ENCODE measurements around the gene DYNLRB1. TPM values are rescaled to one million over a fixed set of nuclear protein-coding genes. Genes with fewer than 3 reads are reported as not detected.

DYNLRB1 gene
- total and polyA plus RNA-seq, 2 donors (not counting 3 experiments of a cell fraction or from before 2014, with no cell fraction given): 142 to 245 TPM

- peaks cover 11 to 19% of the 10 kb centered on the region in 2 experiments for H3K36me3 ChIP-seq (ENCODE audit: control insufficient read depth in 2 of 2, extremely low read depth in 1 of 2, insufficient read depth in 2 of 2, low read length in 2 of 2)
- no peak overlapping the region for H2AFZ ChIP-seq (ENCODE audit: low read depth, low read length)
- H3K79me2 ChIP-seq (ENCODE audit: control insufficient read depth, insufficient read depth, low read length): no peaks in the 10 kb centered on the region
- TSS peak; percentile 15 for BruUV-seq (replicated peaks)
- H3K9ac ChIP-seq (replicated peaks; ENCODE audit: extremely low read depth, insufficient read depth, low read length): no peak overlapping the region
- H3K27ac ChIP-seq (ENCODE audit: insufficient read depth, low read depth, low read length): no peak overlapping the region
- no peaks in the 10 kb centered on the region for H3K9me3 ChIP-seq (replicated peaks; ENCODE audit: control insufficient read depth, insufficient read depth, low read length)
- no peaks in the 10 kb centered on the region for H3K4me1 ChIP-seq (ENCODE audit: control insufficient read depth, extremely low read depth, insufficient read depth, low read length)
- no peak for FAIRE-seq
- no peak overlapping the region for H3K4me3 ChIP-seq (replicated peaks in 1 of 3; ENCODE audit: insufficient read depth in 1 of 3, low read depth in 1 of 3, low read length in 3 of 3)
- TF ChIP-seq MAX (IDR thresholded peaks at IDR 0.05; ENCODE audit: insufficient read depth, insufficient read length): no peak
- TF ChIP-seq MYC (IDR thresholded peaks at IDR 0.05; ENCODE audit: low read depth, low read length): no peak
- no peak for TF ChIP-seq POLR2AphosphoS5 (IDR thresholded peaks at IDR 0.05; ENCODE audit: insufficient read depth, low read depth, low read length)
- no peak for TF ChIP-seq JUN (IDR thresholded peaks at IDR 0.05; ENCODE audit: borderline replicate concordance, insufficient read depth, insufficient read length, low read depth)
- TF ChIP-seq CTCF (IDR thresholded peaks at IDR 0.05; ENCODE audit: extremely low read depth in 1 of 2, insufficient read depth in 1 of 2, low read depth in 1 of 2, low read length in 2 of 2): no peak
- no peak for TF ChIP-seq EZH2 (IDR thresholded peaks at IDR 0.05; ENCODE audit: borderline replicate concordance, low read depth, low read length, severe bottlenecking)
- no peak for TF ChIP-seq GATA2 (IDR thresholded peaks at IDR 0.05; ENCODE audit: insufficient read depth, insufficient read length, low read depth, low read length)
- no peak for TF ChIP-seq POLR2A (IDR thresholded peaks at IDR 0.05; ENCODE audit: low read depth, low read length)
- TF ChIP-seq FOS (IDR thresholded peaks at IDR 0.05; ENCODE audit: borderline replicate concordance, insufficient read depth, low read length): no peak
- dilution Hi-C loops (cut with MboI; ENCODE audit: extremely low pct_ligation_motif_present, low sequenced_read_pairs) (no loop called here), intact Hi-C loops (cut with micrococcal nuclease) (no loop called here)
- ChIA-PET CTCF (no interaction called here), POLR2A (no interaction called here)
- no peak overlapping the region for H3K4me2 ChIP-seq (ENCODE audit: insufficient read depth, low read length)
- H3K9me1 ChIP-seq (replicated peaks; ENCODE audit: control insufficient read depth, extremely low read depth, insufficient read depth, low read length): no peaks in the 10 kb centered on the region
- no peaks in the 10 kb centered on the region for H4K20me1 ChIP-seq (replicated peaks; ENCODE audit: control insufficient read depth, extremely low read depth, insufficient read depth, low read length)
- no peak for DNase-seq (ENCODE audit: low read depth, low spot score)
- no peaks in the 10 kb centered on the region for H3K27me3 ChIP-seq (ENCODE audit: control insufficient read depth in 2 of 2, insufficient read depth in 2 of 2, low read length in 2 of 2)
These were observed 8.4 kb upstream of the DYNLRB1 start for GRCh38 chr20:34507702-34508413.
